ENCODE data around the gene PRR23E.

The PRR23E gene

GRCh38 chr3:127185962-127186674 lies 6.8 kb upstream of the PRR23E start:
- DNase-seq = no peak

- DNase-seq = no peak
Measured at GRCh38 chr3:127187316-127187715, 5.6 kb upstream of the PRR23E start.

GRCh38 chr3:127193341-127193740 lies 410 bp downstream of the PRR23E start:
- no peak for DNase-seq

- no peak for DNase-seq
Measured at GRCh38 chr3:127193775-127194174, 844 bp downstream of the PRR23E start.

- no peak for DNase-seq
Measured at GRCh38 chr3:127194601-127195187, 1.8 kb downstream of the PRR23E start.

- DNase-seq = no peak
Measured at GRCh38 chr3:127195417-127195816, 2.5 kb downstream of the PRR23E start.

GRCh38 chr3:127196002-127196401 lies 3.1 kb downstream of the PRR23E start:
- DNase-seq = no peak

- no peak for DNase-seq
Measured at GRCh38 chr3:127196466-127197299, 3.8 kb downstream of the PRR23E start.

GRCh38 chr3:127197300-127198189 lies 4.6 kb downstream of the PRR23E start:
- DNase-seq = no peak

- DNase-seq = no peak
Measured at GRCh38 chr3:127200086-127200691, 7.3 kb downstream of the PRR23E start.

- no peak for DNase-seq
Measured at GRCh38 chr3:127203024-127203423, 10.1 kb downstream of the PRR23E start.

GRCh38 chr3:127204841-127205582 lies 12.1 kb downstream of the PRR23E start:
- no peak for DNase-seq

GRCh38 chr3:127206154-127206553 lies 13.2 kb downstream of the PRR23E start:
- no peak for DNase-seq

GRCh38 chr3:127206611-127207516 lies 13.9 kb downstream of the PRR23E start:
- DNase-seq = no peak

- DNase-seq = no peak
Measured at GRCh38 chr3:127207727-127208482, 15.0 kb downstream of the PRR23E start.

GRCh38 chr3:127208483-127209100 lies 15.7 kb downstream of the PRR23E start:
- DNase-seq = no peak

GRCh38 chr3:127209155-127209839 lies 16.4 kb downstream of the PRR23E start:
- no peak for DNase-seq

- no peak for DNase-seq
Measured at GRCh38 chr3:127209840-127210653, 17.1 kb downstream of the PRR23E start.

Data from activated CD4-positive, CD25-positive, alpha-beta regulatory T cell (primary cell).